RWPE1 (cell line): ENCODE measurements around the gene ACVR1.

Experiments used
- CTCF ChIA-PET: fragments of 350-600 bp; sonication (Branson Sonifier 250); formaldehyde crosslinking; extraction: SDS; loops from one replicate; lab custom pipeline; 2021; lab: Yijun Ruan, JAX
- POLR2A ChIA-PET: fragments of 400-600 bp; formaldehyde crosslinking; extraction: SDS; loops from one replicate; lab custom pipeline; 2020; ENCODE audit warnings: antibody characterized with exemption; ENCODE audit not compliant: low non-redundant PET; lab: Yijun Ruan, JAX
- DNase-seq: peaks from one replicate; pipeline ENCODE4 v3.0.0; 2012; ENCODE audit warnings: low spot score
- H3K27ac ChIP-seq: fragments of 450-650 bp; 2 replicates; pipeline ENCODE4 v1.5.1; 2017
- TF ChIP-seq, protein P1 (sequence below): fragments of 450-650 bp; conservative IDR thresholded peaks from 2 replicates; pipeline ENCODE4 v1.5.1; 2017; ENCODE audit warnings: low read depth, mild to moderate bottlenecking

ACVR1 gene

DNA sequence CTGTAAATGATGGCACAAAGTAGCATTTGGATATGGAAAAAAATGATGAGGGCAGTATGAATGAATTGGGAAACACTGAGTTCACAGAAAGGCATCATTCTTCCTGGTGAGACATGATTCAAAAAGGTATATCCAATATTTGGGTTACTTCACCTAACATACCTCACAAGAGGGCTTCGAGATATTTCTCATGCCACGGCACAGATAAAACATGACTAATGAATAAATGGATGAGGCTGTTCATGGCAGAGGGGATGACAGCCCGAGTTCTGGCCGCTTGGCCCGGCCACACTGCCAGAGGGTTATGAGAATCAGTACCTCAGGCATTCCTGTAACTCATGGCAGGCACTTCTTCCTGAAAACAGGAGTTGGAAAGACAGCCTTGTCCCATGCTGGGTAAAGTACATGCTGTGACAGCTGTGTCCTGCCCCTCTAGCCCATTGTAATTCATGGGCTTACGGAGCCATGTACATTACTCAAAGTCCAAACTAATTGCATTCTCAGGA, 131.5 kb downstream of the ACVR1 start:
- no peak for DNase-seq
- TF ChIP-seq, protein P1, sequence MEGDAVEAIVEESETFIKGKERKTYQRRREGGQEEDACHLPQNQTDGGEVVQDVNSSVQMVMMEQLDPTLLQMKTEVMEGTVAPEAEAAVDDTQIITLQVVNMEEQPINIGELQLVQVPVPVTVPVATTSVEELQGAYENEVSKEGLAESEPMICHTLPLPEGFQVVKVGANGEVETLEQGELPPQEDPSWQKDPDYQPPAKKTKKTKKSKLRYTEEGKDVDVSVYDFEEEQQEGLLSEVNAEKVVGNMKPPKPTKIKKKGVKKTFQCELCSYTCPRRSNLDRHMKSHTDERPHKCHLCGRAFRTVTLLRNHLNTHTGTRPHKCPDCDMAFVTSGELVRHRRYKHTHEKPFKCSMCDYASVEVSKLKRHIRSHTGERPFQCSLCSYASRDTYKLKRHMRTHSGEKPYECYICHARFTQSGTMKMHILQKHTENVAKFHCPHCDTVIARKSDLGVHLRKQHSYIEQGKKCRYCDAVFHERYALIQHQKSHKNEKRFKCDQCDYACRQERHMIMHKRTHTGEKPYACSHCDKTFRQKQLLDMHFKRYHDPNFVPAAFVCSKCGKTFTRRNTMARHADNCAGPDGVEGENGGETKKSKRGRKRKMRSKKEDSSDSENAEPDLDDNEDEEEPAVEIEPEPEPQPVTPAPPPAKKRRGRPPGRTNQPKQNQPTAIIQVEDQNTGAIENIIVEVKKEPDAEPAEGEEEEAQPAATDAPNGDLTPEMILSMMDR, result no peak
- no peak overlapping the region for H3K27ac ChIP-seq
- POLR2A ChIA-PET, result no interaction called here
- CTCF ChIA-PET, result no interaction called here

DNA sequence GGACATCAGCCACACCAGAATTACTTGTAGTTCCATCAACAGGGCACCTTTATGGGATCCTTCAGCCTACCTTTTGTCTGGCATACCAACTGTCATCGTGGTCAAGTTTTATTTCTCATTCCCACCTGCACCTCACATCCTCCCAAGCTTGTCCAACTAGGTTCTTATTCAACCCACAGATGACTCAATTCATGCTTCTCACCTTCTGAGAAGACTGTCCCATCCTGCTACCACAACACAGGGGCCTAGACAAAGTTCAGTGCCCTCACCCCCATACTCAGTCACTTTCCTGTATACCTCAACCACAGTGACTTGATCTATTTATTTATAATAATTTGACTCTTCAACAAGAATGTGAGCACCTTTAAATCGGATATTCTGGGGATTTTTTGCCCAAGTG, 133.1 kb downstream of the ACVR1 start:
- TF ChIP-seq, protein P1, result no peak

DNA sequence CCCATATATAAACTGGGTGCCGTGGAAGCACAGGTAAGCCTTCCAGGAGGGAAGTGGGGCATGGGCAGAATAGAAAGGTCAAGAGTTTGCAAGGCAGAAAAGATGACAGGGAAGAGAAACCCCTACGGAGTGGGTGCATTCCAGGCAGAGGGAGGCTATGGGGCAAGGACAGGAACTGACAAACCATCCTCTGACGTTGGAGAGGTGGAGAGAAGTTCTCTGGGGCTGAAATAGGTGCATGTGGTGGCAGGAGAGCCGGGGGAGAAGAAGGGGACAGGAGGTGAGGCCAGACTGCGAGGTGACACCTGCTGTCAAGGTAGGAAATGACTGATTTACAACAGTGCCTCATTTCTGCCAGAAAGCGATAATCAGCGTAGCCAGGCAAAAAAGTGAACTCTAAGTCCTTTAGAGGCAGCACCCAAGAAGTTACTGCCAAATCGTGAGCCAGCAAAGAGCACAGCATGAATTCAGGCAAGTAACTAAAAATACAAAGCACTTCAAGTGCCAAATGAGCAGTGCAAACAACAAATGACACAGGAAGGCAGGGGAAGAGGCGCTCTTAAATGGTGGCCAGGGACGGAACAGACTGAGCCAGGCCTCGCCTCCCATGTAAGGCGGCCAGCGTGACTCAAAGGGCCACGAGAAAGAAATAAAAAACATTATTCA, 134.2 kb downstream of the ACVR1 start:
- DNase-seq, result no peak
- ChIA-PET CTCF (interaction anchor here (0.6 kb wide), 1 partner anchor 52 kb away, joined by 3 read pairs; no protein-coding TSS in a partner anchor), POLR2A (no interaction called here)
- no peak overlapping the region for H3K27ac ChIP-seq
- TF ChIP-seq, protein P1, result no peak

More for the DNA sequence above, 133.1 kb downstream of the ACVR1 start:
- H3K27ac ChIP-seq, result no peak overlapping the region
- no peak for DNase-seq
- ChIA-PET POLR2A (no interaction called here), CTCF (no interaction called here)

DNA sequence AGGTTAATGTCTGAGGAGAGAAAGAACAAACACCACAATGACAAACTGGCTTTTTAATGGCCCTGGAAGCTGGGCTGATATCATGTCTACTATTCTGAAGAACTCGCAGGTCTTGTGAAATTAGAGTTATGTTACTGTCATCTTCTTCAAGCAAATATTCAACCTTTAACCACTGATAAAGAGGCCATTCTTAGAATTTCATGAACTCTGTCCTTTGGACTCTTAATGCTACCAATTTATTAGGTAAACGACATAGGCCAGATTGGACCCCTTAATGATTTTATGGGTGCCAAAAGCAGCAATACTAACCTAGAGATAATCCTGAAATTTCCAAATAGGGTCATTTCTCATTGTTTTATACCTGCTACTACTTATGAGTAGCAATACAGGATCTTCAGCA, 138.5 kb downstream of the ACVR1 start:
- CTCF ChIA-PET, result no interaction called here
- DNase-seq, result no peak

DNA sequence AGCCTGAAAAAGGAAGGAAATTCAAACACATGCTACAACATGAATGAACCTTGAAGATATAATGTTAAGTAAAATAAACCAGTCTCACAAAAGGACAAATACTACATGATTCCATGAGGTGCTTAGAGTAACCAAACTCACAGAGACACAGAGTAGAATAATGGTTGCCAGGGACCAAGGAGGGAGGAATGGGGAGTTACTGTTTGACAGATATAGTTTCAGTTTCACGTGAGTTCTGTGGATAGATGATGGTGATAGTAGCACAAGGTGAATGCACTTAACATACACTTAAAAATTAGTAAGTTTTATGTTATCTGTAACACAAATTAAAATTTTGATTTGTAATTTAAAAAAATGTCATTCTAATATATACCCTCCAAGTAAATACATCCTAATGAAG, 140.6 kb downstream of the ACVR1 start:
- TF ChIP-seq, protein P1, result no peak
- ChIA-PET POLR2A (no interaction called here), CTCF (no interaction called here)
- DNase-seq, result no peak
- no peak overlapping the region for H3K27ac ChIP-seq

More for the DNA sequence above, 138.5 kb downstream of the ACVR1 start:
- POLR2A ChIA-PET, result interaction anchor here (0.6 kb wide), 1 partner anchor 8 kb away, joined by 3 read pairs; no protein-coding TSS in a partner anchor
- TF ChIP-seq, protein P1, result no peak
- no peak overlapping the region for H3K27ac ChIP-seq

DNA sequence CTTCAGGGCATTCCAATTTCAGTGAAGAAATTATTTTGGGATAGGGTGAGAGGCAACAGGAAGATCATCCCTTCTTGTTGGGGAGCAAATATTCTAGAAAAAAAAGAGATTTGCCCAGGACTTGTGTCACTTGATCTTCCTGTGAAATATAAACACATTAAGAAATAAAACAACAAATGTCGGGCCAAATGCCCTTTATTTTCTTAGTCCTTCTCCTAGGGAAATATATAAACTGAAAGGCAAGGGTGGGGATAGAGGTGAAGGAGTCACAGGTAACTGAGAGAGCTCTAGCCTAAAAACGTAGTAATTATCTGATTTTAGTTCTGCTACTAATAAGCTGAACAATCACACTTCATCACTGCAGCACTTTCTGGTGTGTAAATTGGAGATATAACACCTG, 142.9 kb downstream of the ACVR1 start:
- ChIA-PET POLR2A (no interaction called here), CTCF (no interaction called here)
- TF ChIP-seq, protein P1, result no peak
- H3K27ac ChIP-seq, result no peak overlapping the region
- no peak for DNase-seq
